SW480 (cell line): ENCODE data around the gene ZNF660.

ENCODE experiments used
- DNase-seq: peaks from one replicate; pipeline ENCODE4 v3.0.0-alpha.2; 2016; ENCODE audit warnings: low spot score

ZNF660 gene

GRCh38 chr3:44632193-44632592, 47.4 kb downstream of the ZNF660 start:
- DNase-seq = no peak

- no peak for DNase-seq
Observed at GRCh38 chr3:44642337-44642736, 57.6 kb downstream of the ZNF660 start.

GRCh38 chr3:44643024-44643423, 58.3 kb downstream of the ZNF660 start:
- no peak for DNase-seq

- no peak for DNase-seq
Observed at GRCh38 chr3:44647771-44648170, 63.0 kb downstream of the ZNF660 start.

- peak; percentile 90 for DNase-seq
Observed at GRCh38 chr3:44648564-44649229, 63.9 kb downstream of the ZNF660 start, which contains the start of gene ZNF35. Gene ZNF35 (plus strand): TSS chr3:44648732. CDS start chr3:44651068, 2,336 bp downstream.
